Progenitor cell of endocrine pancreas (in vitro differentiated cells): ENCODE results near the gene CYS1. TPM values are rescaled to one million over a fixed set of nuclear protein-coding genes. Genes with fewer than 3 reads are reported as not detected.

Experiments
- DNase-seq: peaks from one replicate; pipeline ENCODE4 v3.0.0; 2021; ENCODE audit warnings: low spot score; ENCODE audit not compliant: unreplicated experiment
- H3K27ac Mint-ChIP-seq: 2 replicates; pipeline ENCODE4 v1.8.0; 2021; ENCODE audit warnings: mild to moderate bottlenecking, moderate library complexity, mixed read lengths
- H3K27me3 Mint-ChIP-seq: 2 replicates; pipeline ENCODE4 v1.8.0; 2021; ENCODE audit warnings: mixed read lengths
- H3K36me3 Mint-ChIP-seq: 2 replicates; pipeline ENCODE4 v1.8.0; 2022; ENCODE audit warnings: mixed read lengths; ENCODE audit not compliant: insufficient read depth
- H3K4me1 Mint-ChIP-seq: 2 replicates; pipeline ENCODE4 v1.8.0; 2021; ENCODE audit warnings: low read depth, mixed read lengths
- H3K4me3 Mint-ChIP-seq: 2 replicates; pipeline ENCODE4 v1.8.0; 2021; ENCODE audit warnings: low read depth, mild to moderate bottlenecking, moderate library complexity, mixed read lengths
- H3K9me3 Mint-ChIP-seq: 2 replicates; pipeline ENCODE4 v1.8.0; 2021; ENCODE audit warnings: low read depth, mixed read lengths
- total RNA-seq: library from RNA; stranded (reverse); gene quantifications from 2 replicates; pipeline ENCODE4 v1.2.1, GENCODE V29; 2021
- TF ChIP-seq, protein P1 (sequence below): fragments of 200-600 bp; sonication (generic); IDR thresholded peaks from one replicate; pipeline ENCODE4 v1.5.0; 2021; ENCODE audit warnings: antibody characterized with exemption, mild to moderate bottlenecking; ENCODE audit not compliant: unreplicated experiment

Gene CYS1
- total RNA-seq, 1 donor from 2014 or later: 2.3 TPM

DNA sequence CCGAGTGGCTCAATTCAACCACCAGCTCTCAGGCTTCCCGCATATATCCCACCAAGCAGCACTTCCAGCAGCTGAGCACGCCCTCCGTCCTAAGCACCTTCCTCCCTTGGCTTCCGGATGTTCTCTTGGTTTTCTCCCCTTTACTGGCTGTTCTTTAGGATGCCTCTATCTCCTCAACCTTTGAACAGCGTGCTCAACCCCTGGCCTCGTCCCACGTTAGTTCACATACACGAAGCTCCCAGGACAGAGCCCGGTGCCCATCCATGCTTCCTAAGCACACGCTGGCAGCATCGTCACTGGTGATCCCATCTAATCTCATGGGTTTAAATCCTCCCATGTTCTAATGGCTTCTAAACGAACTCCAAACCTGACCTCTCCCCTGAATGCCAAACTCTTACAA is 3.7 kb downstream of the CYS1 start:
- H3K36me3 Mint-ChIP-seq: no peaks in the 10 kb centered on the region
- no peak overlapping the region for H3K4me3 Mint-ChIP-seq
- DNase-seq: no peak
- H3K4me1 Mint-ChIP-seq: peaks cover 10% of the 10 kb centered on the region
- H3K9me3 Mint-ChIP-seq: no peaks in the 10 kb centered on the region
- TF ChIP-seq, protein P1, sequence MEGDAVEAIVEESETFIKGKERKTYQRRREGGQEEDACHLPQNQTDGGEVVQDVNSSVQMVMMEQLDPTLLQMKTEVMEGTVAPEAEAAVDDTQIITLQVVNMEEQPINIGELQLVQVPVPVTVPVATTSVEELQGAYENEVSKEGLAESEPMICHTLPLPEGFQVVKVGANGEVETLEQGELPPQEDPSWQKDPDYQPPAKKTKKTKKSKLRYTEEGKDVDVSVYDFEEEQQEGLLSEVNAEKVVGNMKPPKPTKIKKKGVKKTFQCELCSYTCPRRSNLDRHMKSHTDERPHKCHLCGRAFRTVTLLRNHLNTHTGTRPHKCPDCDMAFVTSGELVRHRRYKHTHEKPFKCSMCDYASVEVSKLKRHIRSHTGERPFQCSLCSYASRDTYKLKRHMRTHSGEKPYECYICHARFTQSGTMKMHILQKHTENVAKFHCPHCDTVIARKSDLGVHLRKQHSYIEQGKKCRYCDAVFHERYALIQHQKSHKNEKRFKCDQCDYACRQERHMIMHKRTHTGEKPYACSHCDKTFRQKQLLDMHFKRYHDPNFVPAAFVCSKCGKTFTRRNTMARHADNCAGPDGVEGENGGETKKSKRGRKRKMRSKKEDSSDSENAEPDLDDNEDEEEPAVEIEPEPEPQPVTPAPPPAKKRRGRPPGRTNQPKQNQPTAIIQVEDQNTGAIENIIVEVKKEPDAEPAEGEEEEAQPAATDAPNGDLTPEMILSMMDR: no peak
- H3K27ac Mint-ChIP-seq: peak overlapping the region; percentile 37
- H3K27me3 Mint-ChIP-seq: peaks cover 71% of the 10 kb centered on the region

DNA sequence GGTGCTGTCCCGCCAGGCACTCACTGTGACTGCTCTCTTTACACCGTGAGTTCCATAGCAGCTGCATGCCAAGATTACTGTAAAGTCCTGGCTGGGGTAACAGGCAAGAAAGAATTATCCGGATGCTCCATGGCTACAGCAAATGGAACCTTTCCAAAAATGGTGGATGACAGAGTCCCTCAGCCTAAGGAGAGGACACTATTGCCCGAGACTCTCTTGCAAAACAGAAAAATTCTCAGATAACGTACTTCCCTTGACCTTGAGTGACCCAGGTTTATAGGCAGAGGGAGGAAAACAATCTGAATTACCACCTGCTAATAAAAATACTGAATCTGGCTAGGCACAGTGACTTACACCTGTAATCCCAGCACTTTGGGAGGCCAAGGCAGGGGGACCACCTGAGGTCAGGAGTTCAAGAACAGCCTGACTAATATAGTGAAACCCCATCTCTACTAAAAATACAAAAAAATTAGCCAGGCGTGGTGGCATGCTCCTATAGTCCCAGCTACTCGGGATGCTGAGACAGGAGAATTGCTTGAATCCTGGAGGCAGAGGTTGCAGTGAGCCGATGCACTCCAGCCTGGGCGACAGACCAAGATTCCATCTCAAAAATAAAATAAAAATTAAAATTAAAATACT is 4.5 kb downstream of the CYS1 start:
- peaks cover 64% of the 10 kb centered on the region for H3K27me3 Mint-ChIP-seq

DNA sequence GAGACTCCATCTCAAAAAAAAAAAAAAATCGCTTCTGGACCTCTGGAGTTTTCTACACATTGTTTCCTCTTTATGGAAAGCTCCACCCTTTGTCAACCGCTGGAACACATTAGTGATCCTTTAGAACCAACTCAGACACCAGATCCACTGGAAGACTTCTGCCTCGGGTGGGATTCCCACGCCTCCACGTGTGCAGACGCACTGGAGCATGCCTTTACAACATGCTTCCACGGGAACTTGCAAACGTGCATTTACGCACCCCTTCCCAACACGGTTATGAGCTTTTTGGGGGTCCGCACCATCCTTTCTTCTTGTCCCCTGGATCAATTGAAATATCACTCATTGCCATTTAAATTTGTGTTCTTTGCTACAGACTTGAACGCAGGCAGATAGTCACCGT is 5.1 kb downstream of the CYS1 start:
- Mint-ChIP-seq H3K36me3 (no peaks in the 10 kb centered on the region), H3K27me3 (peaks cover 63% of the 10 kb centered on the region), H3K4me1 (peaks cover 8% of the 10 kb centered on the region), H3K27ac (no peak overlapping the region), H3K4me3 (no peak overlapping the region), H3K9me3 (no peaks in the 10 kb centered on the region)
- DNase-seq: no peak
- TF ChIP-seq, protein P1: no peak

More for the DNA sequence above, 4.5 kb downstream of the CYS1 start:
- no peak overlapping the region for H3K27ac Mint-ChIP-seq
- TF ChIP-seq, protein P1: no peak
- no peaks in the 10 kb centered on the region for H3K9me3 Mint-ChIP-seq
- no peak overlapping the region for H3K4me3 Mint-ChIP-seq
- H3K4me1 Mint-ChIP-seq: peaks cover 8% of the 10 kb centered on the region
- H3K36me3 Mint-ChIP-seq: no peaks in the 10 kb centered on the region
- no peak for DNase-seq

DNA sequence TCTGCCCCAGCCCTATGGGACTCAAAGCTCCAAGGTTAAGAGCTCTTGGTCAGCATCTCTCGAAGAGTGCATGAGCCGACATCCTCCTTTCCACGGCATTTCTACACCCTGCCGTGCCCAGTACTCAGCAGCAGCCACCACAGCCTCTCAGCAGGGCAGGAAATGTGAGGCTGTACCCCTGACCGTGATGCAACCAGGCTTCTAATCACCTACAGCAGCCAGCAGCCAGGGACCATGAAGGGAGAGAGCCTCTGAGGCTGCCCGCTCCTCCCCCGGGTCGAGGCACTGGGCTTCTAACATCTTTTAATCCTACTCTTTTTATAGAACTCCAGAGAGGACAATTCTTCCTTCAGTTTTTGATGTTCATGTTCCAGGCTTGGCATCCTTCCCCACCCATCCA is 6.5 kb downstream of the CYS1 start:
- DNase-seq: no peak
- H3K27ac Mint-ChIP-seq: no peak overlapping the region
- H3K36me3 Mint-ChIP-seq: no peaks in the 10 kb centered on the region
- H3K9me3 Mint-ChIP-seq: no peaks in the 10 kb centered on the region
- peaks cover 3% of the 10 kb centered on the region for H3K4me1 Mint-ChIP-seq
- no peak overlapping the region for H3K4me3 Mint-ChIP-seq
- H3K27me3 Mint-ChIP-seq: peaks cover 56% of the 10 kb centered on the region
- TF ChIP-seq, protein P1: no peak

DNA sequence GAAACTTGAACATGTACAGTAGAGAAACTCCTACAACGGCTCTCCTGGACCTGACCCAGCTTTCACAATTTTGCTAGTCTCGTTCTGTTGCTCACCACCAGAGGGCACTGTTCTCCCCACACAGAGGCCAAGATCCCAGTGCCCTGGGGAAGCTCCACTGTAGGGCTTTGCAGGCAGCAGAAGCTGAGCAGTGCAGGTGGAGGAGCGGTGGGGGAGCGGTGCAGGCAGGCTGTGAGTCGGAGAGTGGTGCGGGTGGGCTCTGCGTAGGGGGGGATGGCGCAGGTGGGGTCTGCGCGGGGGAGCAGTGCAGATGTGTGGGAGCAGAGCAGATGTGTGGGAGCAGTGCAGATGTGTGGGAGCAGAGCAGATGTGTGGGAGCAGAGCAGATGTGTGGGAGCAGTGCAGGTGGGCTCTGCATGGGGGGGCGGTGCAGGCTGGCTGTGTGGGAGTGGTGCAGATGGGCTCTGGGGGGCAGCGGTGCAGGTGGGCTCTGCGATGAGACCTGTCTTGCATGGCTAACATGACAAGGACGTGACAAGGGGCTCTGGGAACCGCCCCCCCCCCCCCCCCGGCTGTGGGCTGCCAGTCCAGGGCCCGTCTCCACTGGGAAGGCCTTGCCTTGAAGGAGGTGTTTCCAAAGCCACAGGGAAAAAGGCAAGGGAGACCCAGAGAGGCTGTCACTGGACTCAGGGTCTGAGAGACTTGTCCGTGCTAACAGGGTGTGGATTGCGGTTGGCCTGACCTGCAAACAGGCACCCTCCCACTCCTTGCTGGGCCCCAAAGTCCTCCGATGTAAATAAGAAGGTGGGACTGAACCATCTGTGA is 7.3 kb downstream of the CYS1 start:
- H3K4me3 Mint-ChIP-seq: no peak overlapping the region
- H3K36me3 Mint-ChIP-seq: peaks cover 2% of the 10 kb centered on the region
- peaks cover 47% of the 10 kb centered on the region for H3K27me3 Mint-ChIP-seq
- peaks cover 3% of the 10 kb centered on the region for H3K4me1 Mint-ChIP-seq
- peaks cover 5% of the 10 kb centered on the region for H3K9me3 Mint-ChIP-seq
- TF ChIP-seq, protein P1: peak; percentile 93
- DNase-seq: peak; percentile 73
- H3K27ac Mint-ChIP-seq: no peak overlapping the region
